SK-N-SH (cell line): ENCODE data around the gene AGL.

ENCODE experiments used
- CHD2 ChIP-seq: fragments of 150-350 bp; IDR thresholded peaks from 2 replicates; pipeline ENCODE4 v1.6.1; 2018; ENCODE audit warnings: low read length; ENCODE audit not compliant: partially characterized antibody
- ELF1 ChIP-seq: IDR thresholded peaks from 2 replicates; pipeline ENCODE4 v1.4.0; 2012
- FOSL2 ChIP-seq: IDR thresholded peaks from 2 replicates; pipeline ENCODE4 v1.4.0; 2012; ENCODE audit warnings: low read depth, mild to moderate bottlenecking, moderate library complexity, borderline replicate concordance
- RAD21 ChIP-seq: IDR thresholded peaks from 2 replicates; pipeline ENCODE4 v1.6.1; 2012; ENCODE audit warnings: mild to moderate bottlenecking, low read length
- YY1 ChIP-seq: IDR thresholded peaks from 2 replicates; pipeline ENCODE4 v1.4.0; 2012; ENCODE audit warnings: low read depth, mild to moderate bottlenecking
- TF ChIP-seq, protein P1 (sequence below): fragments of 200-600 bp; sonication (generic); IDR thresholded peaks from 2 replicates; pipeline ENCODE4 v1.6.1; 2017; ENCODE audit warnings: antibody characterized with exemption, mild to moderate bottlenecking, moderate library complexity
- TF ChIP-seq, protein P2 (sequence below): IDR thresholded peaks from 2 replicates; pipeline ENCODE4 v1.6.1; 2012; ENCODE audit warnings: mild to moderate bottlenecking, low read depth, low read length, moderate library complexity
- TF ChIP-seq, protein P3 (sequence below): fragments of 150-350 bp; IDR thresholded peaks from 2 replicates; pipeline ENCODE4 v1.6.1; 2017; ENCODE audit warnings: antibody characterized with exemption, low read length, low read depth, borderline replicate concordance

DNA sequence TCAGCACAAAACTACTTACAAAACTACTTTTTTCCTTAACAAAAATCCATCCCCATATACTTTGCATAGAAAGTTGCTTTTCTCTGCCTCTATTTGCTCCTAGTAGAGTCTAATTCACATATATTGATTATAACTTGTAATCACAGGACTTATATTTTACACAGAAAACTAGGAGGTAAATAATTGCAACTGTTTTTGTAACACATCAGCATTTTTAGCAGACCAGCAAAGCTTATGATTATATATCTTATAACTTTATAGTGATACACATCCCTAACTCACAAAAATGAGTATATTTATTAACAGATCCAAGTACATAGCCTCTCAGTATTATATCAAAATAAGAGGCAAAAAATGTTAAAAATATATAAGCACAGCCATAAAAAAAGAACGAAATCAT, 102.4 kb downstream of the AGL start:
- TF ChIP-seq, protein P1, sequence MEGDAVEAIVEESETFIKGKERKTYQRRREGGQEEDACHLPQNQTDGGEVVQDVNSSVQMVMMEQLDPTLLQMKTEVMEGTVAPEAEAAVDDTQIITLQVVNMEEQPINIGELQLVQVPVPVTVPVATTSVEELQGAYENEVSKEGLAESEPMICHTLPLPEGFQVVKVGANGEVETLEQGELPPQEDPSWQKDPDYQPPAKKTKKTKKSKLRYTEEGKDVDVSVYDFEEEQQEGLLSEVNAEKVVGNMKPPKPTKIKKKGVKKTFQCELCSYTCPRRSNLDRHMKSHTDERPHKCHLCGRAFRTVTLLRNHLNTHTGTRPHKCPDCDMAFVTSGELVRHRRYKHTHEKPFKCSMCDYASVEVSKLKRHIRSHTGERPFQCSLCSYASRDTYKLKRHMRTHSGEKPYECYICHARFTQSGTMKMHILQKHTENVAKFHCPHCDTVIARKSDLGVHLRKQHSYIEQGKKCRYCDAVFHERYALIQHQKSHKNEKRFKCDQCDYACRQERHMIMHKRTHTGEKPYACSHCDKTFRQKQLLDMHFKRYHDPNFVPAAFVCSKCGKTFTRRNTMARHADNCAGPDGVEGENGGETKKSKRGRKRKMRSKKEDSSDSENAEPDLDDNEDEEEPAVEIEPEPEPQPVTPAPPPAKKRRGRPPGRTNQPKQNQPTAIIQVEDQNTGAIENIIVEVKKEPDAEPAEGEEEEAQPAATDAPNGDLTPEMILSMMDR: no peak
- TF ChIP-seq FOSL2 (no peak), ELF1 (no peak), RAD21 (no peak), YY1 (no peak), CHD2 (no peak)
- TF ChIP-seq, protein P2, sequence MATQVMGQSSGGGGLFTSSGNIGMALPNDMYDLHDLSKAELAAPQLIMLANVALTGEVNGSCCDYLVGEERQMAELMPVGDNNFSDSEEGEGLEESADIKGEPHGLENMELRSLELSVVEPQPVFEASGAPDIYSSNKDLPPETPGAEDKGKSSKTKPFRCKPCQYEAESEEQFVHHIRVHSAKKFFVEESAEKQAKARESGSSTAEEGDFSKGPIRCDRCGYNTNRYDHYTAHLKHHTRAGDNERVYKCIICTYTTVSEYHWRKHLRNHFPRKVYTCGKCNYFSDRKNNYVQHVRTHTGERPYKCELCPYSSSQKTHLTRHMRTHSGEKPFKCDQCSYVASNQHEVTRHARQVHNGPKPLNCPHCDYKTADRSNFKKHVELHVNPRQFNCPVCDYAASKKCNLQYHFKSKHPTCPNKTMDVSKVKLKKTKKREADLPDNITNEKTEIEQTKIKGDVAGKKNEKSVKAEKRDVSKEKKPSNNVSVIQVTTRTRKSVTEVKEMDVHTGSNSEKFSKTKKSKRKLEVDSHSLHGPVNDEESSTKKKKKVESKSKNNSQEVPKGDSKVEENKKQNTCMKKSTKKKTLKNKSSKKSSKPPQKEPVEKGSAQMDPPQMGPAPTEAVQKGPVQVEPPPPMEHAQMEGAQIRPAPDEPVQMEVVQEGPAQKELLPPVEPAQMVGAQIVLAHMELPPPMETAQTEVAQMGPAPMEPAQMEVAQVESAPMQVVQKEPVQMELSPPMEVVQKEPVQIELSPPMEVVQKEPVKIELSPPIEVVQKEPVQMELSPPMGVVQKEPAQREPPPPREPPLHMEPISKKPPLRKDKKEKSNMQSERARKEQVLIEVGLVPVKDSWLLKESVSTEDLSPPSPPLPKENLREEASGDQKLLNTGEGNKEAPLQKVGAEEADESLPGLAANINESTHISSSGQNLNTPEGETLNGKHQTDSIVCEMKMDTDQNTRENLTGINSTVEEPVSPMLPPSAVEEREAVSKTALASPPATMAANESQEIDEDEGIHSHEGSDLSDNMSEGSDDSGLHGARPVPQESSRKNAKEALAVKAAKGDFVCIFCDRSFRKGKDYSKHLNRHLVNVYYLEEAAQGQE: no peak
- TF ChIP-seq, protein P3, sequence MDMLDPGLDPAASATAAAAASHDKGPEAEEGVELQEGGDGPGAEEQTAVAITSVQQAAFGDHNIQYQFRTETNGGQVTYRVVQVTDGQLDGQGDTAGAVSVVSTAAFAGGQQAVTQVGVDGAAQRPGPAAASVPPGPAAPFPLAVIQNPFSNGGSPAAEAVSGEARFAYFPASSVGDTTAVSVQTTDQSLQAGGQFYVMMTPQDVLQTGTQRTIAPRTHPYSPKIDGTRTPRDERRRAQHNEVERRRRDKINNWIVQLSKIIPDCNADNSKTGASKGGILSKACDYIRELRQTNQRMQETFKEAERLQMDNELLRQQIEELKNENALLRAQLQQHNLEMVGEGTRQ: no peak
